Measurements from ENCODE around the gene TMEM214.

The TMEM214 gene

DNA sequence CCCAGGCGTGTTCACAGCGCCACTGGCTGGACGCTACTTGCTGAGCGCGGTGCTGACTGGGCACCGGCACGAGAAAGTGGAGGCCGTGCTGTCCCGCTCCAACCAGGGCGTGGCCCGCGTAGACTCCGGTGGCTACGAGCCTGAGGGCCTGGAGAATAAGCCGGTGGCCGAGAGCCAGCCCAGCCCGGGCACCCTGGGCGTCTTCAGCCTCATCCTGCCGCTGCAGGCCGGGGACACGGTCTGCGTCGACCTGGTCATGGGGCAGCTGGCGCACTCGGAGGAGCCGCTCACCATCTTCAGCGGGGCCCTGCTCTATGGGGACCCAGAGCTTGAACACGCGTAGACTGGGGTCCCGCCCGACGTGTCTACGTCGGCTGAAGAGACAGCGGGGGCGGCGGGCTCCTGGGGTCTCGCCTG, 52.9 kb downstream of the TMEM214 start:
- peak overlapping the region; percentile 73 for H3K9ac ChIP-seq (ENCODE audit: low read length)
- H3K79me2 ChIP-seq (ENCODE audit: insufficient read depth, low read length): no peaks in the 10 kb centered on the region
- H4K20me1 ChIP-seq (ENCODE audit: insufficient read depth, low read length): no peaks in the 10 kb centered on the region
- 0 out of 2 replicates have a peak, but pooled peaks cover 11% of the 10 kb centered on the region for H3K27me3 ChIP-seq (ENCODE audit: insufficient read depth, low read length)
- H3K4me3 ChIP-seq (ENCODE audit: low read depth, low read length, poor library complexity, severe bottlenecking): peak overlapping the region; percentile 67
- no peaks in the 10 kb centered on the region for H3K36me3 ChIP-seq (ENCODE audit: insufficient read depth, low read length)
- H3F3A ChIP-seq (ENCODE audit: insufficient read depth, low read length): no peaks in the 10 kb centered on the region
- H2AFZ ChIP-seq (ENCODE audit: low read length): no peak overlapping the region
- TF ChIP-seq, protein P1, sequence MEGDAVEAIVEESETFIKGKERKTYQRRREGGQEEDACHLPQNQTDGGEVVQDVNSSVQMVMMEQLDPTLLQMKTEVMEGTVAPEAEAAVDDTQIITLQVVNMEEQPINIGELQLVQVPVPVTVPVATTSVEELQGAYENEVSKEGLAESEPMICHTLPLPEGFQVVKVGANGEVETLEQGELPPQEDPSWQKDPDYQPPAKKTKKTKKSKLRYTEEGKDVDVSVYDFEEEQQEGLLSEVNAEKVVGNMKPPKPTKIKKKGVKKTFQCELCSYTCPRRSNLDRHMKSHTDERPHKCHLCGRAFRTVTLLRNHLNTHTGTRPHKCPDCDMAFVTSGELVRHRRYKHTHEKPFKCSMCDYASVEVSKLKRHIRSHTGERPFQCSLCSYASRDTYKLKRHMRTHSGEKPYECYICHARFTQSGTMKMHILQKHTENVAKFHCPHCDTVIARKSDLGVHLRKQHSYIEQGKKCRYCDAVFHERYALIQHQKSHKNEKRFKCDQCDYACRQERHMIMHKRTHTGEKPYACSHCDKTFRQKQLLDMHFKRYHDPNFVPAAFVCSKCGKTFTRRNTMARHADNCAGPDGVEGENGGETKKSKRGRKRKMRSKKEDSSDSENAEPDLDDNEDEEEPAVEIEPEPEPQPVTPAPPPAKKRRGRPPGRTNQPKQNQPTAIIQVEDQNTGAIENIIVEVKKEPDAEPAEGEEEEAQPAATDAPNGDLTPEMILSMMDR (IDR thresholded peaks at IDR 0.05; ENCODE audit: low read length): no peak
- no peak for TF ChIP-seq EZH2 (IDR thresholded peaks at IDR 0.05; ENCODE audit: borderline replicate concordance, low read length)
- no peaks in the 10 kb centered on the region for H3K9me3 ChIP-seq (ENCODE audit: low read length)
- no peak overlapping the region for H3K27ac ChIP-seq (ENCODE audit: low read depth, low read length, poor library complexity, severe bottlenecking)
- no peaks in the 10 kb centered on the region for H3K9me2 ChIP-seq (ENCODE audit: low read depth, low read length)
- peaks cover 26% of the 10 kb centered on the region for H3K4me1 ChIP-seq (ENCODE audit: insufficient read depth, low read length, severe bottlenecking)
- H3K4me2 ChIP-seq (ENCODE audit: low read length): peak overlapping the region; percentile 88

- no peaks in the 10 kb centered on the region for H3K36me3 ChIP-seq (ENCODE audit: insufficient read depth, low read length)
- no peak overlapping the region for H3K27ac ChIP-seq (ENCODE audit: low read depth, low read length, poor library complexity, severe bottlenecking)
- H2AFZ ChIP-seq (ENCODE audit: low read length): no peak overlapping the region
- H3K79me2 ChIP-seq (ENCODE audit: insufficient read depth, low read length): no peaks in the 10 kb centered on the region
- H3K9me2 ChIP-seq (ENCODE audit: low read depth, low read length): no peaks in the 10 kb centered on the region
- peak overlapping the region; percentile 67 for H3K4me3 ChIP-seq (ENCODE audit: low read depth, low read length, poor library complexity, severe bottlenecking)
- H3K4me1 ChIP-seq (ENCODE audit: insufficient read depth, low read length, severe bottlenecking): peaks cover 25% of the 10 kb centered on the region
- H3F3A ChIP-seq (ENCODE audit: insufficient read depth, low read length): no peaks in the 10 kb centered on the region
- TF ChIP-seq EZH2 (IDR thresholded peaks at IDR 0.05; ENCODE audit: borderline replicate concordance, low read length): no peak
- TF ChIP-seq, protein P1 (IDR thresholded peaks at IDR 0.05; ENCODE audit: low read length): peak; percentile 63
- H3K4me2 ChIP-seq (ENCODE audit: low read length): peak overlapping the region; percentile 88
- peak overlapping the region; percentile 73 for H3K9ac ChIP-seq (ENCODE audit: low read length)
- no peaks in the 10 kb centered on the region for H4K20me1 ChIP-seq (ENCODE audit: insufficient read depth, low read length)
- H3K27me3 ChIP-seq (ENCODE audit: insufficient read depth, low read length): 0 out of 2 replicates have a peak, but pooled peaks cover 11% of the 10 kb centered on the region
- H3K9me3 ChIP-seq (ENCODE audit: low read length): no peaks in the 10 kb centered on the region
Observed at GRCh38 chr2:27086090-27086723, 53.4 kb downstream of the TMEM214 start.

GRCh38 chr2:27086724-27087593, 54.2 kb downstream of the TMEM214 start, which contains the start of gene KHK:
Gene KHK (plus strand): TSS chr2:27086772. CDS start chr2:27087260, 488 bp downstream.
- TF ChIP-seq, protein P1 (IDR thresholded peaks at IDR 0.05; ENCODE audit: low read length): no peak
- TF ChIP-seq EZH2 (IDR thresholded peaks at IDR 0.05; ENCODE audit: borderline replicate concordance, low read length): no peak
- no peaks in the 10 kb centered on the region for H3K9me3 ChIP-seq (ENCODE audit: low read length)
- H3K27me3 ChIP-seq (ENCODE audit: insufficient read depth, low read length): 0 out of 2 replicates have a peak, but pooled peaks cover 11% of the 10 kb centered on the region
- no peaks in the 10 kb centered on the region for H3K9me2 ChIP-seq (ENCODE audit: low read depth, low read length)
- no peak within 1 kb of the TSS for H2AFZ ChIP-seq (ENCODE audit: low read length)
- H3F3A ChIP-seq (ENCODE audit: insufficient read depth, low read length): no peaks in the 10 kb centered on the region
- H3K9ac ChIP-seq (ENCODE audit: low read length): peak within 1 kb of the TSS; percentile 73
- H3K4me1 ChIP-seq (ENCODE audit: insufficient read depth, low read length, severe bottlenecking): peaks cover 17% of the 10 kb centered on the region
- H3K79me2 ChIP-seq (ENCODE audit: insufficient read depth, low read length): no peaks in the 10 kb centered on the region
- no peaks in the 10 kb centered on the region for H3K36me3 ChIP-seq (ENCODE audit: insufficient read depth, low read length)
- no peaks in the 10 kb centered on the region for H4K20me1 ChIP-seq (ENCODE audit: insufficient read depth, low read length)
- H3K27ac ChIP-seq (ENCODE audit: low read depth, low read length, poor library complexity, severe bottlenecking): no peak within 1 kb of the TSS
- H3K4me3 ChIP-seq (ENCODE audit: low read depth, low read length, poor library complexity, severe bottlenecking): peak within 1 kb of the TSS; percentile 67
- H3K4me2 ChIP-seq (ENCODE audit: low read length): peak within 1 kb of the TSS; percentile 95

Measured in OCI-LY1 (cell line).